ENCODE measurements around the gene ZSCAN30. TPM values are rescaled to one million over a fixed set of nuclear protein-coding genes. Genes with fewer than 3 reads are reported as not detected.

ZSCAN30 gene
- total RNA-seq, 1 donor from 2014 or later = 18.8 TPM

DNA sequence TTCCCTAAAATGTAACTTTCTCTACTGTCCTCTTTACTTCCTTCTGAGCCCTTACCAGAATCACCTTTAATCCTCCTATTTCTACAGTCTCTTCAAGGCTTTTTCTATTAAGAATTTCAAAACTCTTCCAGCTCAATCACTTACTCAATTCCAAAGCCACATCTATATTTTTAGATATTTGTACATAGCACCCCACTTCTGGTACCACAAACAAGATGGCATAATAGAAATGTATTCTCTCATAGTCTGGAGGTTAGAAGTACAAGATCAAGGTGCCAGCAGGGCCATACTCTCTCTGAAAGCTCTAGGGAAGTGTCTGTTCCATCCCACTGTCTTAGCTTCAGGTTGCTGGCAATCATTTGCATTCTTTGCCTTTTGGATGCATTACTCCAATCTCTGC is 11.1 kb downstream of the ZSCAN30 start:
- no peaks in the 10 kb centered on the region for H3K4me1 ChIP-seq
- TF ChIP-seq, protein P1, sequence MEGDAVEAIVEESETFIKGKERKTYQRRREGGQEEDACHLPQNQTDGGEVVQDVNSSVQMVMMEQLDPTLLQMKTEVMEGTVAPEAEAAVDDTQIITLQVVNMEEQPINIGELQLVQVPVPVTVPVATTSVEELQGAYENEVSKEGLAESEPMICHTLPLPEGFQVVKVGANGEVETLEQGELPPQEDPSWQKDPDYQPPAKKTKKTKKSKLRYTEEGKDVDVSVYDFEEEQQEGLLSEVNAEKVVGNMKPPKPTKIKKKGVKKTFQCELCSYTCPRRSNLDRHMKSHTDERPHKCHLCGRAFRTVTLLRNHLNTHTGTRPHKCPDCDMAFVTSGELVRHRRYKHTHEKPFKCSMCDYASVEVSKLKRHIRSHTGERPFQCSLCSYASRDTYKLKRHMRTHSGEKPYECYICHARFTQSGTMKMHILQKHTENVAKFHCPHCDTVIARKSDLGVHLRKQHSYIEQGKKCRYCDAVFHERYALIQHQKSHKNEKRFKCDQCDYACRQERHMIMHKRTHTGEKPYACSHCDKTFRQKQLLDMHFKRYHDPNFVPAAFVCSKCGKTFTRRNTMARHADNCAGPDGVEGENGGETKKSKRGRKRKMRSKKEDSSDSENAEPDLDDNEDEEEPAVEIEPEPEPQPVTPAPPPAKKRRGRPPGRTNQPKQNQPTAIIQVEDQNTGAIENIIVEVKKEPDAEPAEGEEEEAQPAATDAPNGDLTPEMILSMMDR (IDR thresholded peaks at IDR 0.05) = no peak
- no peaks in the 10 kb centered on the region for H3K9me3 ChIP-seq
- no peaks in the 10 kb centered on the region for H3K27me3 ChIP-seq (ENCODE audit: low read depth)
- DNase-seq (no peak), ATAC-seq (no peak)
- H3K4me3 ChIP-seq = no peak overlapping the region
- peaks cover 6% of the 10 kb centered on the region for H3K36me3 ChIP-seq
- intact Hi-C loops (cut with DNase I) = no loop called here
- H3K27ac ChIP-seq = no peak overlapping the region

DNA sequence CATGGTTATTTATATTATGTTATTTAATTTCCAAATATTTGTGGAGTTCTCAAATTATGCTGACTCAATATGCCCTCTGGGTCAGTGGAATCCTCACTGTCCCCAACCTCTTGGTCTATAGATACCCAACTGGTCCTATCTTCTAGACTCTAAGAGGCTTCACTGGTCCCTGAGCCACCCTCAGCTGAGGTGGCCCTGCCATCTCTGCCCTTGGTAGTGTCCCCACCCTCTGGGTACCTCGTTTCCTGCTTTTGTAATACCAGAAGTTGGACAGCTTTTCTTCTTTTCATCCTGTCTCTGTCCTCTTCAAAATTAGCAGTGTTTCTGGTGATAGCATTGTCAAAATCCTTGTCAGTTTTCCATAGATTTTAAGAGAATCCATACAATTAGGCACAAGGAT is 11.9 kb downstream of the ZSCAN30 start:
- Histone ChIP-seq H3K27ac (no peak overlapping the region), H3K4me3 (no peak overlapping the region), H3K36me3 (no peaks in the 10 kb centered on the region), H3K9me3 (no peaks in the 10 kb centered on the region), H3K27me3 (ENCODE audit: low read depth) (no peaks in the 10 kb centered on the region), H3K4me1 (no peaks in the 10 kb centered on the region)
- intact Hi-C loops (cut with DNase I) = no loop called here
- DNase-seq = no peak
- TF ChIP-seq, protein P1 (IDR thresholded peaks at IDR 0.05) = no peak
- ATAC-seq = no peak

DNA sequence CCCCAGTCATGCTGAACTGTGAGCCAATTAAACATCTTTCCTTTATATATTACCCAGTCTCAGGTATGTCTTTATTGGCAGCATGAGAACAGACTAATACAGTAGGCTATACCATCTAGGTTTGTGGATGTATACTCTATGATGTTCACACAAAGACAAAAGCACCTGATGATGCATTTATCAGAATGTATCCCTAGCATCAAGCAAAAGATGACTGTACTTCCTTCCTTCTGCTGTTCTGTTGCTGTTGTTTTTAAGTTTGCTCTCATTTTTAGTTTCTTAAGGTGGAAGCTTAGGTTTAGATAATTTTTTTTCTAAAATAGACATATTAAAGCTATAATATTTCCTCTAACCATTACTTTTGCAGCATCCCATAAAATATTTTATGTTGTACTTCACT is 12.4 kb downstream of the ZSCAN30 start:
- H3K4me1 ChIP-seq = no peaks in the 10 kb centered on the region
- ATAC-seq (no peak), DNase-seq (no peak)
- no peak overlapping the region for H3K27ac ChIP-seq
- no peak overlapping the region for H3K4me3 ChIP-seq
- H3K27me3 ChIP-seq (ENCODE audit: low read depth) = no peaks in the 10 kb centered on the region
- intact Hi-C loops (cut with DNase I) = no loop called here
- H3K36me3 ChIP-seq = no peaks in the 10 kb centered on the region
- TF ChIP-seq, protein P1 (IDR thresholded peaks at IDR 0.05) = no peak
- H3K9me3 ChIP-seq = no peaks in the 10 kb centered on the region

DNA sequence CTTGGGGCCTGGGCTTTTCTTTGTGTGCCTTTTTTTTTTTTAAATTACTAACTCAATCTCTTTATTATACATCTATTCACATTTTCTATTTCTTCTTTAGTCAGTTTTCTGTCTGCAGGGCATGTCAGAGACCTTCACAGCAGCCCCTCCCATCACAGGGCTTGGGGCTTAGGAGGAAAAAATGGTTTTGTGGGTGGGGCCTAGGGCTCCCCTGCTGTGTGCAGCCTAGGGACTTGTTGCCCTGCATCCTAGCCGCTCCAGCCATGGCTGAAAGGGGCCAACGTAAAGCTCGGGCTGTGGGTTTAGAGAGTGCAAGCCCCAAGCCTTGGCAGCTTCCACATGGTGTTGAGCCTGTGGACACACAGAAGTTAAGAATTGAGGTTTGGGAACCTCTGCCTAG is 13.8 kb downstream of the ZSCAN30 start:
- DNase-seq = no peak
- no peaks in the 10 kb centered on the region for H3K9me3 ChIP-seq
- ATAC-seq = no peak
- H3K27me3 ChIP-seq (ENCODE audit: low read depth) = no peaks in the 10 kb centered on the region
- H3K36me3 ChIP-seq = no peaks in the 10 kb centered on the region
- no peak overlapping the region for H3K4me3 ChIP-seq
- no peak overlapping the region for H3K27ac ChIP-seq
- intact Hi-C loops (cut with DNase I) = no loop called here
- H3K4me1 ChIP-seq = no peaks in the 10 kb centered on the region
- TF ChIP-seq, protein P1 (IDR thresholded peaks at IDR 0.05) = no peak

DNA sequence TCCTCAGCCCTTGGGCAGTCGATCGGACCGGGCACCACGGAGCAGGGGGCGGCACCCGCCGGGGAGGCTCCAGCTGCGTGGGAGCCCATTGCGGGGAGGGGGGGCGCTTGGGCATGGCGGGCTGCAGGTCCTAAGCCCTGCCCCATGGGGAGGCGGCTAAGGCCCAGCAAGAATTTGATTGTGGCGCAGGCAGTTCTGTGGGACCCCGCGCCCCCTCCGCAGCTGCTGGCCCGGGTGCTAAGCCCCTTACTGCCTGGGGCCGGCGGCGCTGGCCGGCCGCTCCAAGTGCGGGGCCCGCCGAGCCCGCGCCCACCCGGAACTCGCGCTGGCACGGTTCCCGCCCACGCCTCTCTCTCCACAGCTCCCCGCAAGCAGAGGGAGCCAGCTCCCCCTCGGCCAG is 18.4 kb downstream of the ZSCAN30 start:
- intact Hi-C loops (cut with DNase I) = no loop called here
- TF ChIP-seq, protein P1 (IDR thresholded peaks at IDR 0.05) = no peak
- Histone ChIP-seq H3K9me3 (no peaks in the 10 kb centered on the region), H3K4me1 (peaks cover 13% of the 10 kb centered on the region), H3K36me3 (no peaks in the 10 kb centered on the region), H3K27ac (no peak overlapping the region), H3K27me3 (ENCODE audit: low read depth) (no peaks in the 10 kb centered on the region), H3K4me3 (no peak overlapping the region)
- DNase-seq (no peak), ATAC-seq (no peak)

DNA sequence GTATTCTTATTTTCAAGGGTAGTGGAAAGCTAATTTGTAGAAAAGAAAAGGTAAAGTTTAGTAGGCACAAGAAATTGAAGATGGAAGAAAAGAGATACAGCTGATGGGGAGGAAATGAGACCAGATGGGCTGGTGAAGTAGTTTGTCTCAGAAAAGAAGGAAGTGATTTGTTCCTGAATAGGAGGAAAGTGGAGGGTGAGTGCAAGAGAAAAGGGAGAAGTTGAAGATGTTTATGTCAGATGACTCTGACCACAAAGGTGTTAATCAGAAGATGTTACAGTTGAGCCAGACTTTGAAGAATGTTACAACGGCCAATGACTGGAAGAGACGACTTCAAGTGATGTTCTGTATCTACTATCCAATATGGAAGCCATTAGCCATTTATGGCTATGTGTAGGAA is 21.2 kb downstream of the ZSCAN30 start:
- H3K4me1 ChIP-seq = peaks cover 13% of the 10 kb centered on the region
- no peak overlapping the region for H3K27ac ChIP-seq
- no peaks in the 10 kb centered on the region for H3K27me3 ChIP-seq (ENCODE audit: low read depth)
- no peak for DNase-seq
- TF ChIP-seq, protein P1 (IDR thresholded peaks at IDR 0.05) = no peak
- H3K4me3 ChIP-seq = no peak overlapping the region
- intact Hi-C loops (cut with DNase I) = no loop called here
- no peak for ATAC-seq
- H3K36me3 ChIP-seq = no peaks in the 10 kb centered on the region
- no peaks in the 10 kb centered on the region for H3K9me3 ChIP-seq

All from lower lobe of right lung (tissue), 2 donors.